Gastrocnemius medialis (tissue), 4 donors: Measurements from ENCODE around the gene CCBE1. TPM values are rescaled to one million over a fixed set of nuclear protein-coding genes. Genes with fewer than 3 reads are reported as not detected.

ENCODE experiments used
- ATAC-seq, 2 donors: fragments of 150-250 bp; one replicate each; pipeline ENCODE4 v1.9.1; 2016
- DNase-seq, 2 donors: peaks; one replicate each; pipeline ENCODE4 v3.0.0-alpha.2; 2019
- H3K27ac ChIP-seq, 4 donors: fragments of 200-600 bp; sonication (generic); 1 replicate in 1 of 4; 2 replicates in 3 of 4; pipeline ENCODE4 v1.5.1; 2016 to 2018; ENCODE audit warnings: mild to moderate bottlenecking in 2 of 4, moderate library complexity in 1 of 4
- H3K27me3 ChIP-seq, 3 donors: fragments of 200-600 bp; sonication (generic) in 2 of 3; 1 replicate in 1 of 3; 2 replicates in 2 of 3; pipeline versions ENCODE4 v1.5.1 to v1.6.0; 2016 to 2019; ENCODE audit warnings: mild to moderate bottlenecking in 1 of 3, moderate library complexity in 1 of 3
- H3K36me3 ChIP-seq, 2 donors: fragments of 200-600 bp; sonication (generic) in 1 of 2; one replicate each; pipeline ENCODE4 v1.5.1; 2017 to 2018
- H3K4me1 ChIP-seq, 2 donors: fragments of 200-600 bp; sonication (generic) in 1 of 2; one replicate each; pipeline ENCODE4 v1.5.1; 2016 to 2017; ENCODE audit warnings: mild to moderate bottlenecking in 2 of 2
- H3K4me3 ChIP-seq, 4 donors: fragments of 200-600 bp; sonication (generic) in 3 of 4; 1 replicate in 1 of 4; 2 replicates in 3 of 4; pipeline ENCODE4 v1.5.1; 2016 to 2019; ENCODE audit warnings: mild to moderate bottlenecking in 2 of 4
- H3K9me3 ChIP-seq, 3 donors: fragments of 200-600 bp; sonication (generic) in 2 of 3; 1 replicate in 1 of 3; 2 replicates in 2 of 3; pipeline ENCODE4 v1.5.1; 2016 to 2019
- POLR2A ChIP-seq, 2 donors: fragments of 450-650 bp; IDR thresholded peaks; one replicate each; pipeline ENCODE4 v1.6.1; 2017; ENCODE audit warnings: antibody characterized with exemption in 2 of 2, mild to moderate bottlenecking in 2 of 2, moderate library complexity in 2 of 2
- in situ Hi-C, 4 donors: fragments of 200-750 bp; cut with MboI; loops; one replicate each; pipeline versions ENCODE4 v1.15.0 to v1.8.0; 2017; ENCODE audit warnings: low sequenced_read_pairs in 4 of 4
- intact Hi-C: fragments of 100-400 bp; cut with DNase I; formaldehyde crosslinking; loops from one replicate; pipeline ENCODE4 v1.15.1; 2023; ENCODE audit warnings: low total_unique reads
- total RNA-seq, 4 donors: library from RNA; depleted of rRNA; stranded (reverse); fragments of >200 nt; gene quantifications; one replicate each; pipeline versions ENCODE4 v1.1.0 to v1.2.3, GENCODE V29; 2016
- TF ChIP-seq, protein P1 (sequence below), 5 experiments: fragments of 450-650 bp in 3 of 5; fragments of 200-600 bp in 2 of 5; sonication (generic) in 2 of 5; IDR thresholded peaks in 4 of 5; conservative IDR thresholded peaks in 1 of 5; 1 replicate in 4 of 5; 2 replicates in 1 of 5; pipeline ENCODE4 v1.5.1; 2016 to 2019; ENCODE audit warnings: antibody characterized with exemption in 5 of 5, mild to moderate bottlenecking in 3 of 5, moderate library complexity in 3 of 5

CCBE1 gene
- total RNA-seq, 4 donors from 2014 or later = 0.44 to 2.7 (median 1.3) TPM

DNA sequence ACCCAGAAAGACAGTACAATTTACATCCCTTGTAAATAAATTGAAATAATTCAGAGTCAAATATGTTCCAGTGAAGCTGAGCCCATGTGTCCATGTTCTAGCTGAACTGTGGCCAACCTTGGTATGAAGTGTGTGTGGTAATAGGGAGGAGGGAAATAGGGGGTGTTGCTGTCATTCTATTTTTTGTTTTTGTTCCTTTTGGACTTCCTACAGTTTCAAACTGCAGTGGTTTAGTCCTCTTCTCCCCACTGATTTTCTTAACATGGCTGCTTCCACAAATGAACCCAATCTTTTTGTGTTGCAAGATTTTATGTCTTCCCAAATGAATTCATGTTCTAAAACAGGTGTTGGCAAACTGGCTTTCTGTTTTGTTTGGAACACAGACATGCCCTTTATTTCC, 156.9 kb downstream of the CCBE1 start:
- intact Hi-C loops = no loop called here
- in situ Hi-C loops = no loop called here
- no peaks in the 10 kb centered on the region for H3K27me3 ChIP-seq

DNA sequence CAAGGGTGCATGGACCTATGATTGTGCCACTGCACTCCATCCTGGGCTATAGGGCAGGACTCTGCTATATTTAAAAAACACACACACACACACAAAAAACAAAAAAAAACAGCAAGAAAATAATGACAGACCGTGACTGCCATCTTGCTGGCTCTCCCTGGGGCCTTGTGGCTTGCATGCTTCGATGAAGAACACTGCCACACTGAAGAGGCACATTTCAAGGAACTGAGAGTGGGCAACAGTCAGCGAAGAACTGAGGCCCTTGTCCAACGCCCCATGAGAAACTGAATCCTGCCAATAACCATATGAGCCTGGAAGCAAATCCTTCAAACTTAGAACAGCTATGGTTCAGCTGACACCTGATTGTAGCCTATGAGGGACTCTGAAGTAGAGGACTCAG, 158.1 kb downstream of the CCBE1 start:
- in situ Hi-C loops (no loop called here), intact Hi-C loops (no loop called here)
- Histone ChIP-seq H3K9me3 (no peaks in the 10 kb centered on the region), H3K27me3 (no peaks in the 10 kb centered on the region), H3K27ac (no peak overlapping the region), H3K4me1 (no peaks in the 10 kb centered on the region), H3K36me3 (no peaks in the 10 kb centered on the region), H3K4me3 (no peak overlapping the region)
- ATAC-seq (no peak), DNase-seq (no peak)
- TF ChIP-seq, protein P1, sequence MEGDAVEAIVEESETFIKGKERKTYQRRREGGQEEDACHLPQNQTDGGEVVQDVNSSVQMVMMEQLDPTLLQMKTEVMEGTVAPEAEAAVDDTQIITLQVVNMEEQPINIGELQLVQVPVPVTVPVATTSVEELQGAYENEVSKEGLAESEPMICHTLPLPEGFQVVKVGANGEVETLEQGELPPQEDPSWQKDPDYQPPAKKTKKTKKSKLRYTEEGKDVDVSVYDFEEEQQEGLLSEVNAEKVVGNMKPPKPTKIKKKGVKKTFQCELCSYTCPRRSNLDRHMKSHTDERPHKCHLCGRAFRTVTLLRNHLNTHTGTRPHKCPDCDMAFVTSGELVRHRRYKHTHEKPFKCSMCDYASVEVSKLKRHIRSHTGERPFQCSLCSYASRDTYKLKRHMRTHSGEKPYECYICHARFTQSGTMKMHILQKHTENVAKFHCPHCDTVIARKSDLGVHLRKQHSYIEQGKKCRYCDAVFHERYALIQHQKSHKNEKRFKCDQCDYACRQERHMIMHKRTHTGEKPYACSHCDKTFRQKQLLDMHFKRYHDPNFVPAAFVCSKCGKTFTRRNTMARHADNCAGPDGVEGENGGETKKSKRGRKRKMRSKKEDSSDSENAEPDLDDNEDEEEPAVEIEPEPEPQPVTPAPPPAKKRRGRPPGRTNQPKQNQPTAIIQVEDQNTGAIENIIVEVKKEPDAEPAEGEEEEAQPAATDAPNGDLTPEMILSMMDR (IDR thresholded peaks at IDR 0.05 in 4 of 5, conservative IDR thresholded peaks at IDR 0.05 in 1 of 5) = no peak
- TF ChIP-seq POLR2A (IDR thresholded peaks at IDR 0.05) = no peak

More for the DNA sequence above, 156.9 kb downstream of the CCBE1 start:
- Histone ChIP-seq H3K27ac (no peak overlapping the region), H3K4me3 (no peak overlapping the region), H3K36me3 (no peaks in the 10 kb centered on the region), H3K9me3 (no peaks in the 10 kb centered on the region), H3K4me1 (no peaks in the 10 kb centered on the region)
- TF ChIP-seq, protein P1 (IDR thresholded peaks at IDR 0.05 in 4 of 5, conservative IDR thresholded peaks at IDR 0.05 in 1 of 5) = no peak
- DNase-seq (no peak), ATAC-seq (peak; percentile 33 to 60)

- DNase-seq (no peak), ATAC-seq (no peak)
- Histone ChIP-seq H3K4me3 (no peak overlapping the region), H3K36me3 (no peaks in the 10 kb centered on the region), H3K4me1 (no peaks in the 10 kb centered on the region), H3K27ac (no peak overlapping the region), H3K27me3 (no peaks in the 10 kb centered on the region), H3K9me3 (no peaks in the 10 kb centered on the region)
- intact Hi-C loops = no loop called here
- TF ChIP-seq, protein P1 (IDR thresholded peaks at IDR 0.05 in 4 of 5, conservative IDR thresholded peaks at IDR 0.05 in 1 of 5) = no peak
- no peak for TF ChIP-seq POLR2A (IDR thresholded peaks at IDR 0.05)
- in situ Hi-C loops = no loop called here
Observed at GRCh38 chr18:59537579-59537978, 159.6 kb downstream of the CCBE1 start.

GRCh38 chr18:59536166-59536565, 161.1 kb downstream of the CCBE1 start:
- no peak overlapping the region for H3K27ac ChIP-seq
- H3K27me3 ChIP-seq = no peaks in the 10 kb centered on the region
- no peak overlapping the region for H3K4me3 ChIP-seq
- TF ChIP-seq, protein P1 (IDR thresholded peaks at IDR 0.05 in 4 of 5, conservative IDR thresholded peaks at IDR 0.05 in 1 of 5) = no peak
- DNase-seq (no peak), ATAC-seq (no peak)
- no peaks in the 10 kb centered on the region for H3K9me3 ChIP-seq
- intact Hi-C loops (no loop called here), in situ Hi-C loops (no loop called here)
- H3K36me3 ChIP-seq = no peaks in the 10 kb centered on the region
- no peaks in the 10 kb centered on the region for H3K4me1 ChIP-seq

DNA sequence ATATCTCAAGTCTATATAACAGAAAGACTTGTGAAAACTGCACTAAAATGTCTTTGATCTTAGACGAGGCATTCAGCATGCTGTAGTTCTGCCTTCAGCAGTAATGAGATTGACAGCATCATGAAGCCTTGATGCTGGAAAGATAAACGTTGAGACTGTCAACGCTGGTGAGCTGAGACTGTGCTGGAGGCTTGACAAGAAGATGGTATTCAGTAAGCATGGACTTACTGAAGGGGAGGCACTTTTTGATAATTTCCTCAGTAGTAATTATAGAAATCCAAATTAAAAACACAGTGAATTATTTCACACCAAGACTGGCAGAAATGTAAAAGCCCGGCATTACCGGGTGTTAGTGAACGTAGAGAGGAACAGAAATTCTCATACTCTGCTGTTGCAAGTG, 162.2 kb downstream of the CCBE1 start:
- no peak for TF ChIP-seq POLR2A (IDR thresholded peaks at IDR 0.05)
- TF ChIP-seq, protein P1 (IDR thresholded peaks at IDR 0.05 in 4 of 5, conservative IDR thresholded peaks at IDR 0.05 in 1 of 5) = no peak
- H3K4me1 ChIP-seq = no peaks in the 10 kb centered on the region
- ATAC-seq (no peak), DNase-seq (no peak)
- in situ Hi-C loops = no loop called here
- no peaks in the 10 kb centered on the region for H3K36me3 ChIP-seq
- no peaks in the 10 kb centered on the region for H3K27me3 ChIP-seq
- no peaks in the 10 kb centered on the region for H3K9me3 ChIP-seq
- intact Hi-C loops = no loop called here
- no peak overlapping the region for H3K27ac ChIP-seq
- H3K4me3 ChIP-seq = no peak overlapping the region
